Esophagus muscularis mucosa (tissue), 4 donors: ENCODE data around the gene ALDH18A1. TPM values are rescaled to one million over a fixed set of nuclear protein-coding genes. Genes with fewer than 3 reads are reported as not detected.

ENCODE experiments used
- DNase-seq: peaks from one replicate; pipeline ENCODE4 v3.0.0-alpha.2; 2017; ENCODE audit errors: extremely low spot score
- H3K27ac ChIP-seq, 4 donors: fragments of 200-600 bp; sonication (generic); replicated peaks in 1 of 4; 1 replicate in 3 of 4; 2 replicates in 1 of 4; pipeline ENCODE4 v1.5.1; 2016 to 2019; ENCODE audit warnings: mild to moderate bottlenecking in 1 of 4
- H3K27me3 ChIP-seq, 4 donors: fragments of 200-600 bp; sonication (generic); one replicate each; pipeline versions ENCODE4 v1.5.1 to v1.6.0; 2016 to 2019
- H3K36me3 ChIP-seq, 4 donors: fragments of 200-600 bp; sonication (generic); one replicate each; pipeline ENCODE4 v1.5.1; 2016 to 2019
- H3K4me1 ChIP-seq, 4 donors: fragments of 200-600 bp; sonication (generic); one replicate each; pipeline ENCODE4 v1.5.1; 2016 to 2019
- H3K4me3 ChIP-seq, 4 donors: fragments of 200-600 bp; sonication (generic); 1 replicate in 2 of 4; 2 replicates in 2 of 4; pipeline ENCODE4 v1.5.1; 2016 to 2019; ENCODE audit warnings: mild to moderate bottlenecking in 4 of 4, moderate library complexity in 1 of 4
- H3K9me3 ChIP-seq, 4 donors: fragments of 200-600 bp; sonication (generic); 1 replicate in 3 of 4; 2 replicates in 1 of 4; pipeline ENCODE4 v1.5.1; 2016 to 2019
- CTCF ChIP-seq, 3 experiments: fragments of 200-600 bp in 2 of 3; fragments of 450-650 bp in 1 of 3; sonication (generic) in 2 of 3; IDR thresholded peaks; one replicate each; pipeline ENCODE4 v1.5.1; 2017 to 2019; ENCODE audit warnings: antibody characterized with exemption in 3 of 3, mild to moderate bottlenecking in 2 of 3, moderate library complexity in 1 of 3
- EP300 ChIP-seq: sonication (generic); formaldehyde crosslinking; IDR thresholded peaks from one replicate; pipeline ENCODE4 v1.6.1; 2017; ENCODE audit warnings: antibody characterized with exemption
- POLR2A ChIP-seq: fragments of 450-650 bp; IDR thresholded peaks from one replicate; pipeline ENCODE4 v1.6.1; 2017; ENCODE audit warnings: antibody characterized with exemption, moderate library complexity, mild to moderate bottlenecking, low read depth
- POLR2AphosphoS5 ChIP-seq, 2 donors: sonication (generic); formaldehyde crosslinking; IDR thresholded peaks; one replicate each; pipeline ENCODE4 v1.6.1; 2017; ENCODE audit warnings: antibody characterized with exemption in 2 of 2
- WGBS: methylation state at CpG from one replicate; pipeline ENCODE4 v1.1.5; 2018; 5-methylcytosine and 5-hydroxymethylcytosine counted together
- intact Hi-C: fragments of 100-400 bp; cut with DNase I; formaldehyde crosslinking; loops from one replicate; pipeline ENCODE4 v1.15.1; 2023
- total RNA-seq, 4 donors: library from RNA; depleted of rRNA; stranded (reverse); fragments of >200 nt; gene quantifications; one replicate each; pipeline versions ENCODE4 v1.1.0 to v1.2.1, GENCODE V29; 2016

ALDH18A1 gene
- total RNA-seq, 4 donors from 2014 or later, result 13.7 to 27.7 (median 21.8) TPM

- Histone ChIP-seq H3K27me3 (no peaks in the 10 kb centered on the region), H3K27ac (no peak overlapping the region), H3K36me3 (no peaks in the 10 kb centered on the region), H3K4me3 (no peak overlapping the region), H3K4me1 (peaks cover 0 to 9% (median 0%) of the 10 kb centered on the region in 4 donors), H3K9me3 (no peaks in the 10 kb centered on the region)
- 83% methylated on average over 2 of the region's 2 CpGs for WGBS
- TF ChIP-seq POLR2A, result no peak
- TF ChIP-seq CTCF (IDR thresholded peaks at IDR 0.05), result no peak
- TF ChIP-seq EP300, result no peak
- no peak for TF ChIP-seq POLR2AphosphoS5 (IDR thresholded peaks at IDR 0.05)
- intact Hi-C loops, result no loop called here
- DNase-seq, result no peak
Measured at GRCh38 chr10:95579835-95580535, 76.5 kb downstream of the ALDH18A1 start.

- 73% methylated on average over 1 of the region's 1 CpG for WGBS
- DNase-seq, result no peak
- TF ChIP-seq POLR2A (no peak), POLR2AphosphoS5 (IDR thresholded peaks at IDR 0.05) (no peak), EP300 (no peak), CTCF (IDR thresholded peaks at IDR 0.05) (no peak)
- no peak overlapping the region for H3K27ac ChIP-seq
- intact Hi-C loops, result no loop called here
- H3K27me3 ChIP-seq, result no peaks in the 10 kb centered on the region
- no peaks in the 10 kb centered on the region for H3K9me3 ChIP-seq
- no peaks in the 10 kb centered on the region for H3K36me3 ChIP-seq
- H3K4me3 ChIP-seq, result no peak overlapping the region
- H3K4me1 ChIP-seq, result peaks cover 0 to 9% (median 0%) of the 10 kb centered on the region in 4 donors
Measured at GRCh38 chr10:95579292-95579691, 77.2 kb downstream of the ALDH18A1 start.

GRCh38 chr10:95578619-95579018 lies 77.9 kb downstream of the ALDH18A1 start:
- H3K4me3 ChIP-seq, result no peak overlapping the region
- TF ChIP-seq CTCF (IDR thresholded peaks at IDR 0.05) (no peak), POLR2AphosphoS5 (IDR thresholded peaks at IDR 0.05) (no peak), POLR2A (no peak), EP300 (no peak)
- no peaks in the 10 kb centered on the region for H3K27me3 ChIP-seq
- H3K9me3 ChIP-seq, result no peaks in the 10 kb centered on the region
- 100% methylated on average over 2 of the region's 2 CpGs for WGBS
- DNase-seq, result no peak
- intact Hi-C loops, result no loop called here
- H3K36me3 ChIP-seq, result no peaks in the 10 kb centered on the region
- peaks cover 0 to 10% (median 0%) of the 10 kb centered on the region in 4 donors for H3K4me1 ChIP-seq
- H3K27ac ChIP-seq, result no peak overlapping the region

GRCh38 chr10:95574649-95575365 lies 81.7 kb downstream of the ALDH18A1 start:
- DNase-seq, result no peak
- Histone ChIP-seq H3K9me3 (no peaks in the 10 kb centered on the region), H3K27me3 (no peaks in the 10 kb centered on the region), H3K4me3 (no peak overlapping the region), H3K36me3 (no peaks in the 10 kb centered on the region), H3K4me1 (peaks cover 0 to 10% (median 4%) of the 10 kb centered on the region in 4 donors), H3K27ac (no peak overlapping the region)
- no peak for TF ChIP-seq EP300
- TF ChIP-seq CTCF (IDR thresholded peaks at IDR 0.05), result no peak
- TF ChIP-seq POLR2AphosphoS5 (IDR thresholded peaks at IDR 0.05), result no peak
- no peak for TF ChIP-seq POLR2A
- WGBS, result 77% methylated on average over 11 of the region's 11 CpGs
- intact Hi-C loops, result no loop called here
